HEK293 (cell line): Measurements from ENCODE around the gene SIK3.

Source experiments
- CTCF ChIA-PET: fragments of 350-600 bp; formaldehyde crosslinking; extraction: SDS; loops from one replicate; lab custom pipeline; 2021; ENCODE audit warnings: antibody characterized with exemption; lab: Yijun Ruan, JAX
- POLR2A ChIA-PET: fragments of 300-600 bp; formaldehyde crosslinking; extraction: SDS; loops from one replicate; lab custom pipeline; 2020; ENCODE audit warnings: antibody characterized with exemption, inconsistent platforms; lab: Yijun Ruan, JAX
- H3K27ac ChIP-seq: fragments of 200-500 bp; sonication (Bioruptor generic); 2 replicates; pipeline ENCODE4 v1.5.1; 2014; ENCODE audit warnings: low read depth, low read length, control low read depth, inconsistent platforms; ENCODE audit errors: extremely low read depth
- H3K36me3 ChIP-seq, 2 experiments: fragments of 200-500 bp in 1 of 2; sonication (Bioruptor generic) in 1 of 2; 1 replicate in 1 of 2; 2 replicates in 1 of 2; pipeline ENCODE4 v1.5.1; 2014 to 2017; ENCODE audit warnings: inconsistent platforms in 2 of 2, low read length in 2 of 2; ENCODE audit not compliant: control insufficient read depth in 2 of 2, insufficient read depth in 1 of 2
- H3K4me1 ChIP-seq: fragments of 200-500 bp; sonication (Bioruptor generic); 2 replicates; pipeline ENCODE4 v1.5.1; 2014; ENCODE audit warnings: mild to moderate bottlenecking, low read length, inconsistent platforms; ENCODE audit not compliant: control insufficient read depth, insufficient read depth
- H3K4me3 ChIP-seq: 2 replicates; pipeline ENCODE4 v1.5.1; 2011; ENCODE audit warnings: low read depth, mild to moderate bottlenecking, control low read depth, low read length, moderate library complexity
- H3K9me3 ChIP-seq: fragments of 200-500 bp; sonication (Bioruptor generic); 2 replicates; pipeline ENCODE4 v1.5.1; 2014; ENCODE audit warnings: low read depth, low read length, inconsistent platforms; ENCODE audit not compliant: control insufficient read depth, insufficient read depth
- BCL11A ChIP-seq: fragments of 450-650 bp; formaldehyde crosslinking; IDR thresholded peaks from 2 replicates; pipeline ENCODE4 v1.5.1; 2016; ENCODE audit warnings: low read depth, missing biosample characterization, missing genetic modification characterization
- KLF1 ChIP-seq: fragments of 450-650 bp; formaldehyde crosslinking; IDR thresholded peaks from 2 replicates; pipeline ENCODE4 v1.5.1; 2016; ENCODE audit warnings: missing biosample characterization, missing genetic modification characterization
- SCRT1 ChIP-seq: fragments of 450-650 bp; formaldehyde crosslinking; IDR thresholded peaks from 2 replicates; pipeline ENCODE4 v1.5.1; 2016; ENCODE audit warnings: missing biosample characterization, missing genetic modification characterization, borderline replicate concordance
- ZBTB20 ChIP-seq: fragments of 450-650 bp; formaldehyde crosslinking; IDR thresholded peaks from 2 replicates; pipeline ENCODE4 v1.5.1; 2016; ENCODE audit warnings: missing biosample characterization, missing genetic modification characterization
- ZBTB7A ChIP-seq: fragments of 450-650 bp; formaldehyde crosslinking; IDR thresholded peaks from 2 replicates; pipeline ENCODE4 v1.5.1; 2016; ENCODE audit warnings: low read depth, missing biosample characterization, missing genetic modification characterization
- ZFP69B ChIP-seq: fragments of 450-650 bp; formaldehyde crosslinking; IDR thresholded peaks from 2 replicates; pipeline ENCODE4 v1.5.1; 2016; ENCODE audit warnings: missing biosample characterization, missing genetic modification characterization
- ZNF112 ChIP-seq: fragments of 450-650 bp; formaldehyde crosslinking; IDR thresholded peaks from 2 replicates; pipeline ENCODE4 v1.5.0; 2017; ENCODE audit warnings: missing biosample characterization, missing genetic modification characterization
- ZNF140 ChIP-seq: fragments of 450-650 bp; formaldehyde crosslinking; IDR thresholded peaks from 2 replicates; pipeline ENCODE4 v1.5.1; 2016; ENCODE audit warnings: missing biosample characterization, missing genetic modification characterization
- ZNF155 ChIP-seq: fragments of 450-650 bp; formaldehyde crosslinking; IDR thresholded peaks from 2 replicates; pipeline ENCODE4 v1.5.1; 2016; ENCODE audit warnings: missing biosample characterization, missing genetic modification characterization
- ZNF223 ChIP-seq: fragments of 450-650 bp; formaldehyde crosslinking; IDR thresholded peaks from 2 replicates; pipeline ENCODE4 v1.5.1; 2016; ENCODE audit warnings: missing biosample characterization, missing genetic modification characterization
- ZNF341 ChIP-seq: fragments of 450-650 bp; formaldehyde crosslinking; IDR thresholded peaks from 2 replicates; pipeline ENCODE4; 2016; ENCODE audit warnings: low read depth, missing biosample characterization, missing genetic modification characterization
- ZNF350 ChIP-seq: fragments of 450-650 bp; formaldehyde crosslinking; IDR thresholded peaks from 2 replicates; pipeline ENCODE4 v1.5.0; 2017; ENCODE audit warnings: missing biosample characterization, mild to moderate bottlenecking, missing genetic modification characterization
- ZNF426 ChIP-seq: fragments of 450-650 bp; formaldehyde crosslinking; IDR thresholded peaks from 2 replicates; pipeline ENCODE4 v1.5.1; 2017; ENCODE audit warnings: missing biosample characterization, missing genetic modification characterization, mild to moderate bottlenecking, inconsistent platforms, moderate library complexity
- ZNF544 ChIP-seq: fragments of 450-650 bp; formaldehyde crosslinking; IDR thresholded peaks from 2 replicates; pipeline ENCODE4 v1.5.0; 2017; ENCODE audit warnings: missing biosample characterization, missing genetic modification characterization
- ZNF560 ChIP-seq: fragments of 450-650 bp; formaldehyde crosslinking; IDR thresholded peaks from 2 replicates; pipeline ENCODE4 v1.5.1; 2017; ENCODE audit warnings: missing biosample characterization, missing genetic modification characterization, borderline replicate concordance
- ZNF561 ChIP-seq: fragments of 450-650 bp; IDR thresholded peaks from 2 replicates; pipeline ENCODE4 v1.5.1; 2018; ENCODE audit warnings: missing biosample characterization, missing genetic modification characterization, borderline replicate concordance
- ZNF571 ChIP-seq: fragments of 450-650 bp; formaldehyde crosslinking; IDR thresholded peaks from 2 replicates; pipeline ENCODE4 v1.5.0; 2017; ENCODE audit warnings: missing biosample characterization, missing genetic modification characterization
- ZNF600 ChIP-seq: fragments of 450-650 bp; formaldehyde crosslinking; IDR thresholded peaks from 2 replicates; pipeline ENCODE4 v1.5.1; 2016; ENCODE audit warnings: missing biosample characterization, missing genetic modification characterization
- ZNF610 ChIP-seq: fragments of 450-650 bp; formaldehyde crosslinking; IDR thresholded peaks from 2 replicates; pipeline ENCODE4 v1.5.1; 2016; ENCODE audit warnings: missing biosample characterization, missing genetic modification characterization, borderline replicate concordance
- ZNF624 ChIP-seq: fragments of 450-650 bp; formaldehyde crosslinking; IDR thresholded peaks from 2 replicates; pipeline ENCODE4 v1.5.1; 2017; ENCODE audit warnings: missing biosample characterization, missing genetic modification characterization
- ZNF654 ChIP-seq: fragments of 450-650 bp; formaldehyde crosslinking; IDR thresholded peaks from 2 replicates; pipeline ENCODE4 v1.5.1; 2016; ENCODE audit warnings: low read depth, missing biosample characterization, missing genetic modification characterization
- ZNF658 ChIP-seq: fragments of 450-650 bp; formaldehyde crosslinking; IDR thresholded peaks from 2 replicates; pipeline ENCODE4; 2016; ENCODE audit warnings: missing biosample characterization, missing genetic modification characterization
- ZNF660 ChIP-seq: fragments of 450-650 bp; IDR thresholded peaks from 2 replicates; pipeline ENCODE4 v1.5.1; 2018; ENCODE audit warnings: missing biosample characterization, mild to moderate bottlenecking, missing genetic modification characterization
- ZNF776 ChIP-seq: fragments of 450-650 bp; formaldehyde crosslinking; IDR thresholded peaks from 2 replicates; pipeline ENCODE4 v1.5.0; 2017; ENCODE audit warnings: missing biosample characterization, missing genetic modification characterization, borderline replicate concordance
- ZNF791 ChIP-seq: fragments of 450-650 bp; formaldehyde crosslinking; IDR thresholded peaks from 2 replicates; pipeline ENCODE4 v1.5.1; 2016; ENCODE audit warnings: missing biosample characterization, missing genetic modification characterization
- ZSCAN23 ChIP-seq: fragments of 450-650 bp; formaldehyde crosslinking; IDR thresholded peaks from 2 replicates; pipeline ENCODE4 v1.5.1; 2016; ENCODE audit warnings: missing biosample characterization, missing genetic modification characterization
- TF ChIP-seq, protein P1 (sequence below): fragments of 450-650 bp; formaldehyde crosslinking; IDR thresholded peaks from 2 replicates; pipeline ENCODE4 v1.5.1; 2016; ENCODE audit warnings: missing biosample characterization, missing genetic modification characterization
- TF ChIP-seq, protein P2 (sequence below): fragments of 450-650 bp; formaldehyde crosslinking; IDR thresholded peaks from 2 replicates; pipeline ENCODE4 v1.5.0; 2017; ENCODE audit warnings: missing biosample characterization, missing genetic modification characterization, borderline replicate concordance
- TF ChIP-seq, protein P3 (sequence below): fragments of 450-650 bp; formaldehyde crosslinking; IDR thresholded peaks from 2 replicates; pipeline ENCODE4 v1.5.1; 2017; ENCODE audit warnings: missing biosample characterization, missing genetic modification characterization
- TF ChIP-seq, protein P4 (sequence below): fragments of 450-650 bp; IDR thresholded peaks from 2 replicates; pipeline ENCODE4 v1.5.1; 2018; ENCODE audit warnings: missing biosample characterization, mild to moderate bottlenecking, missing genetic modification characterization
- TF ChIP-seq, protein P5 (sequence below): fragments of 450-650 bp; formaldehyde crosslinking; IDR thresholded peaks from 2 replicates; pipeline ENCODE4 v1.5.1; 2016; ENCODE audit warnings: missing biosample characterization, missing genetic modification characterization, borderline replicate concordance

SIK3 gene

DNA sequence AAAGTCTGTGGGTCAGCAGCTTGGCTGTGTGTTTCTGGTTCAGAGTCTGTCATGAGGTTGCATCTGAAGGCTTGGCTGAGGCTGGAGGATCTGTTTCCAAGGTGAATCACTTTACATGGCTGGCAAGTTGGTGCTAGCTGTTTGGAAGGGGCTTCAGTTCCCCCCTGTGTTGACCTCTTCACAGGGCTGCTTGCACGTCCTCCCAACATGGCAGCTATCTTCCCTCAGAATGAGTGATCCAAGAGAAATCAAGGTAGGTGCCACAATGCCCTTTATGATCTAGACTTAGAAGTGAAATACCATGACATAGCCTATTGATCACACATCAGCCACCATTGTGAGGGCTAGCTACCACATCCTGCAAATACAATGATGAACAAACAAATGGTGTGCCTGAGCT, 285.1 kb downstream of the SIK3 start (continued):
- TF ChIP-seq, protein P1, sequence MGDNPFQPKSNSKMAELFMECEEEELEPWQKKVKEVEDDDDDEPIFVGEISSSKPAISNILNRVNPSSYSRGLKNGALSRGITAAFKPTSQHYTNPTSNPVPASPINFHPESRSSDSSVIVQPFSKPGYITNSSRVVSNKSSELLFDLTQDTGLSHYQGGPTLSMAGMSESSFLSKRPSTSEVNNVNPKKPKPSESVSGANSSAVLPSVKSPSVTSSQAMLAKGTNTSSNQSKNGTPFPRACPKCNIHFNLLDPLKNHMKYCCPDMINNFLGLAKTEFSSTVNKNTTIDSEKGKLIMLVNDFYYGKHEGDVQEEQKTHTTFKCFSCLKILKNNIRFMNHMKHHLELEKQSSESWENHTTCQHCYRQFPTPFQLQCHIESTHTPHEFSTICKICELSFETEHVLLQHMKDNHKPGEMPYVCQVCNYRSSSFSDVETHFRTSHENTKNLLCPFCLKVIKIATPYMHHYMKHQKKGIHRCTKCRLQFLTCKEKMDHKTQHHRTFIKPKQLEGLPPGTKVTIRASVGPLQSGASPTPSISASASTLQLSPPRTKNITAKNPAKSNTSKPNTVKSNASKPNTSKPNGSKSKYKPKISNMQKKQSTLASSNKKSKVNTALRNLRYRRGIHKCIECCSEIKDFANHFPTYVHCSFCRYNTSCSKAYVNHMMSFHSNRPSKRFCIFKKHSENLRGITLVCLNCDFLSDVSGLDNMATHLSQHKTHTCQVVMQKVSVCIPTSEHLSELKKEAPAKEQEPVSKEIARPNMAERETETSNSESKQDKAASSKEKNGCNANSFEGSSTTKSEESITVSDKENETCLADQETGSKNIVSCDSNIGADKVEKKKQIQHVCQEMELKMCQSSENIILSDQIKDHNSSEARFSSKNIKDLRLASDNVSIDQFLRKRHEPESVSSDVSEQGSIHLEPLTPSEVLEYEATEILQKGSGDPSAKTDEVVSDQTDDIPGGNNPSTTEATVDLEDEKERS (tag by site-specific recombination) = no peak

DNA sequence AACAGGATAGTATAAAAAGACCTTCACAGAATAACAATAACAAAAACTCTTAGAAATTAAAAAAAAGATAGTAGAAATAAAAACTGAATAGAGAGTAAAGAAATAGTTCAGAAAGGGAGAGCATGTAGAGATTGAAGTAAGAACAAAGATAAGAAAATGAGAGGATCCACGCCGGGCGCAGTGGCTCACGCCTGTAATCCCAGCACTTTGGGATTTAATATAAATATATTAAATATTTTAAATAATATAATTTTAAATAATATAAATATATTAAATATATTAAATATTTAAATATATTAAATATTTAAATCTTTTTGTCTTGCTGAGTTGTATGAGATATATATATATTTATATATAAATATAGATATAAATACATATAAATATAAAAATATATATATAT, 286.1 kb downstream of the SIK3 start:
- no peak overlapping the region for H3K4me3 ChIP-seq
- CTCF ChIA-PET = interaction anchor here (0.6 to 2.4 kb wide), 4 partner anchors 18 to 145 kb away, joined by 4 to 19 read pairs (median 10); no protein-coding TSS in a partner anchor

DNA sequence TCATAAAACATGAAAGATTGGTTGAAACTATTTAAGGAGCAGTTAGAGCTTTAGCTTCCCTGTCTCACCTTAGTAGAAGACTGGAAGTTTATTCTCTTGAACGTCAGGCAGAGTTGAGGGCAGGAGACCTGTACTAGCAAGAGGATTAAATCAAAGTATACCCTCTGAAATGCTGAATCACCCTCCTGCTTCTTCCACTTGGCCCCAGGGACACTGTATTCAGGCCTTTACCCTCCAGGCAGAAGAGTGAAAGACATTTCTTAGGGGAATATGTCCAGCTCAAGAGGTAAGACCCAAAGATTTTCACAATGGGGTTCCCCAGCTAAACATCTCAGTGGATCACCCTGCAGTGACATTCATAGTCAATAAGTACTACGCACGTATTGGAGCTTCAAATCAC, 287.0 kb downstream of the SIK3 start:
- no peaks in the 10 kb centered on the region for H3K4me1 ChIP-seq
- no peaks in the 10 kb centered on the region for H3K9me3 ChIP-seq
- no peak for TF ChIP-seq KLF1 (tag by site-specific recombination)
- no peak for TF ChIP-seq ZBTB7A (tag by site-specific recombination)
- no peak for TF ChIP-seq ZSCAN23 (tag by site-specific recombination)
- TF ChIP-seq, protein P2, sequence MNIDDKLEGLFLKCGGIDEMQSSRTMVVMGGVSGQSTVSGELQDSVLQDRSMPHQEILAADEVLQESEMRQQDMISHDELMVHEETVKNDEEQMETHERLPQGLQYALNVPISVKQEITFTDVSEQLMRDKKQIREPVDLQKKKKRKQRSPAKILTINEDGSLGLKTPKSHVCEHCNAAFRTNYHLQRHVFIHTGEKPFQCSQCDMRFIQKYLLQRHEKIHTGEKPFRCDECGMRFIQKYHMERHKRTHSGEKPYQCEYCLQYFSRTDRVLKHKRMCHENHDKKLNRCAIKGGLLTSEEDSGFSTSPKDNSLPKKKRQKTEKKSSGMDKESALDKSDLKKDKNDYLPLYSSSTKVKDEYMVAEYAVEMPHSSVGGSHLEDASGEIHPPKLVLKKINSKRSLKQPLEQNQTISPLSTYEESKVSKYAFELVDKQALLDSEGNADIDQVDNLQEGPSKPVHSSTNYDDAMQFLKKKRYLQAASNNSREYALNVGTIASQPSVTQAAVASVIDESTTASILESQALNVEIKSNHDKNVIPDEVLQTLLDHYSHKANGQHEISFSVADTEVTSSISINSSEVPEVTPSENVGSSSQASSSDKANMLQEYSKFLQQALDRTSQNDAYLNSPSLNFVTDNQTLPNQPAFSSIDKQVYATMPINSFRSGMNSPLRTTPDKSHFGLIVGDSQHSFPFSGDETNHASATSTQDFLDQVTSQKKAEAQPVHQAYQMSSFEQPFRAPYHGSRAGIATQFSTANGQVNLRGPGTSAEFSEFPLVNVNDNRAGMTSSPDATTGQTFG (tag by site-specific recombination) = no peak
- TF ChIP-seq ZNF654 (tag by site-specific recombination) = no peak
- TF ChIP-seq ZNF624 (tag by site-specific recombination) = no peak
- TF ChIP-seq SCRT1 = no peak
- TF ChIP-seq ZNF544 (tag by site-specific recombination) = no peak
- no peak for TF ChIP-seq ZNF571 (tag by site-specific recombination)
- TF ChIP-seq, protein P3, sequence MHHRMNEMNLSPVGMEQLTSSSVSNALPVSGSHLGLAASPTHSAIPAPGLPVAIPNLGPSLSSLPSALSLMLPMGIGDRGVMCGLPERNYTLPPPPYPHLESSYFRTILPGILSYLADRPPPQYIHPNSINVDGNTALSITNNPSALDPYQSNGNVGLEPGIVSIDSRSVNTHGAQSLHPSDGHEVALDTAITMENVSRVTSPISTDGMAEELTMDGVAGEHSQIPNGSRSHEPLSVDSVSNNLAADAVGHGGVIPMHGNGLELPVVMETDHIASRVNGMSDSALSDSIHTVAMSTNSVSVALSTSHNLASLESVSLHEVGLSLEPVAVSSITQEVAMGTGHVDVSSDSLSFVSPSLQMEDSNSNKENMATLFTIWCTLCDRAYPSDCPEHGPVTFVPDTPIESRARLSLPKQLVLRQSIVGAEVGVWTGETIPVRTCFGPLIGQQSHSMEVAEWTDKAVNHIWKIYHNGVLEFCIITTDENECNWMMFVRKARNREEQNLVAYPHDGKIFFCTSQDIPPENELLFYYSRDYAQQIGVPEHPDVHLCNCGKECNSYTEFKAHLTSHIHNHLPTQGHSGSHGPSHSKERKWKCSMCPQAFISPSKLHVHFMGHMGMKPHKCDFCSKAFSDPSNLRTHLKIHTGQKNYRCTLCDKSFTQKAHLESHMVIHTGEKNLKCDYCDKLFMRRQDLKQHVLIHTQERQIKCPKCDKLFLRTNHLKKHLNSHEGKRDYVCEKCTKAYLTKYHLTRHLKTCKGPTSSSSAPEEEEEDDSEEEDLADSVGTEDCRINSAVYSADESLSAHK (tag by site-specific recombination) = no peak
- no peak for TF ChIP-seq ZNF341 (tag by site-specific recombination)
- TF ChIP-seq ZBTB20 (tag by site-specific recombination) = no peak
- no peak for TF ChIP-seq ZFP69B
- TF ChIP-seq, all 188 proteins: peak for 0
- Histone ChIP-seq H3K27ac (no peak overlapping the region), H3K36me3 (no peaks in the 10 kb centered on the region), H3K4me3 (no peak overlapping the region)
- CTCF ChIA-PET = interaction anchor here (0.6 to 1.2 kb wide), 3 partner anchors 17 to 530 kb away, joined by 3 to 5 read pairs (median 4); no protein-coding TSS in a partner anchor
- POLR2A ChIA-PET = no interaction called here

More for the DNA sequence above, 286.1 kb downstream of the SIK3 start:
- POLR2A ChIA-PET = no interaction called here
- Histone ChIP-seq H3K9me3 (no peaks in the 10 kb centered on the region), H3K27ac (no peak overlapping the region), H3K4me1 (no peaks in the 10 kb centered on the region), H3K36me3 (no peaks in the 10 kb centered on the region)
- no peak for TF ChIP-seq ZNF140 (tag by site-specific recombination)
- TF ChIP-seq ZNF426 = no peak
- no peak for TF ChIP-seq ZNF600 (tag by site-specific recombination)
- TF ChIP-seq ZBTB7A (tag by site-specific recombination) = no peak
- TF ChIP-seq ZNF223 (tag by site-specific recombination) = no peak
- no peak for TF ChIP-seq ZNF112 (tag by site-specific recombination)
- TF ChIP-seq ZNF791 (tag by site-specific recombination) = no peak
- TF ChIP-seq ZNF658 (tag by site-specific recombination) = no peak
- TF ChIP-seq, protein P4, sequence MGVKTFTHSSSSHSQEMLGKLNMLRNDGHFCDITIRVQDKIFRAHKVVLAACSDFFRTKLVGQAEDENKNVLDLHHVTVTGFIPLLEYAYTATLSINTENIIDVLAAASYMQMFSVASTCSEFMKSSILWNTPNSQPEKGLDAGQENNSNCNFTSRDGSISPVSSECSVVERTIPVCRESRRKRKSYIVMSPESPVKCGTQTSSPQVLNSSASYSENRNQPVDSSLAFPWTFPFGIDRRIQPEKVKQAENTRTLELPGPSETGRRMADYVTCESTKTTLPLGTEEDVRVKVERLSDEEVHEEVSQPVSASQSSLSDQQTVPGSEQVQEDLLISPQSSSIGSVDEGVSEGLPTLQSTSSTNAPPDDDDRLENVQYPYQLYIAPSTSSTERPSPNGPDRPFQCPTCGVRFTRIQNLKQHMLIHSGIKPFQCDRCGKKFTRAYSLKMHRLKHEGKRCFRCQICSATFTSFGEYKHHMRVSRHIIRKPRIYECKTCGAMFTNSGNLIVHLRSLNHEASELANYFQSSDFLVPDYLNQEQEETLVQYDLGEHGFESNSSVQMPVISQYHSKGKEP (tag by site-specific recombination) = no peak
- no peak for TF ChIP-seq ZNF610 (tag by site-specific recombination)
- no peak for TF ChIP-seq ZNF660 (tag by site-specific recombination)
- no peak for TF ChIP-seq ZNF155 (tag by site-specific recombination)
- TF ChIP-seq, protein P5, sequence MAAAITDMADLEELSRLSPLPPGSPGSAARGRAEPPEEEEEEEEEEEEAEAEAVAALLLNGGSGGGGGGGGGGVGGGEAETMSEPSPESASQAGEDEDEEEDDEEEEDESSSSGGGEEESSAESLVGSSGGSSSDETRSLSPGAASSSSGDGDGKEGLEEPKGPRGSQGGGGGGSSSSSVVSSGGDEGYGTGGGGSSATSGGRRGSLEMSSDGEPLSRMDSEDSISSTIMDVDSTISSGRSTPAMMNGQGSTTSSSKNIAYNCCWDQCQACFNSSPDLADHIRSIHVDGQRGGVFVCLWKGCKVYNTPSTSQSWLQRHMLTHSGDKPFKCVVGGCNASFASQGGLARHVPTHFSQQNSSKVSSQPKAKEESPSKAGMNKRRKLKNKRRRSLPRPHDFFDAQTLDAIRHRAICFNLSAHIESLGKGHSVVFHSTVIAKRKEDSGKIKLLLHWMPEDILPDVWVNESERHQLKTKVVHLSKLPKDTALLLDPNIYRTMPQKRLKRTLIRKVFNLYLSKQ (tag by site-specific recombination) = no peak
- TF ChIP-seq ZNF350 (tag by site-specific recombination) = no peak
- TF ChIP-seq ZNF560 (tag by site-specific recombination) = no peak
- TF ChIP-seq BCL11A (tag by site-specific recombination) = no peak
- TF ChIP-seq ZNF561 (tag by site-specific recombination) = no peak
- no peak for TF ChIP-seq ZNF776 (tag by site-specific recombination)
